Right atrium auricular region (tissue), 2 donors: ENCODE data around the gene TBC1D8B. TPM values are rescaled to one million over a fixed set of nuclear protein-coding genes. Genes with fewer than 3 reads are reported as not detected.

ENCODE experiments used
- DNase-seq: peaks from one replicate; pipeline ENCODE4 v3.0.0-alpha.2; 2019; ENCODE audit warnings: low spot score
- H3K27ac ChIP-seq, 2 donors: fragments of 200-600 bp; sonication (generic); 1 replicate in 1 of 2; 2 replicates in 1 of 2; pipeline ENCODE4 v1.5.1; 2016 to 2019
- H3K27me3 ChIP-seq, 2 donors: fragments of 200-600 bp; sonication (generic); one replicate each; pipeline versions ENCODE4 v1.5.1 to v1.6.0; 2017 to 2019
- H3K36me3 ChIP-seq: fragments of 200-600 bp; sonication (generic); one replicate; pipeline ENCODE4 v1.5.1; 2016
- H3K4me1 ChIP-seq, 2 donors: fragments of 200-600 bp; sonication (generic); one replicate each; pipeline versions ENCODE4 v1.5.1 to v1.6.0; 2017 to 2019
- H3K4me3 ChIP-seq, 2 donors: fragments of 200-600 bp; sonication (generic); 1 replicate in 1 of 2; 2 replicates in 1 of 2; pipeline ENCODE4 v1.5.1; 2017 to 2019; ENCODE audit warnings: mild to moderate bottlenecking in 1 of 2, moderate library complexity in 1 of 2
- H3K9me3 ChIP-seq, 2 donors: fragments of 200-600 bp; sonication (generic); one replicate each; pipeline ENCODE4 v1.5.1; 2019
- total RNA-seq, 2 donors: library from RNA; depleted of rRNA; stranded (reverse); fragments of >200 nt; gene quantifications; one replicate each; pipeline ENCODE4 v1.1.0, GENCODE V29; 2016
- TF ChIP-seq, protein P1 (sequence below), 2 donors: fragments of 200-600 bp; sonication (generic); IDR thresholded peaks; one replicate each; pipeline ENCODE4 v1.5.1; 2019; ENCODE audit warnings: antibody characterized with exemption in 2 of 2

TBC1D8B gene
- total RNA-seq, 2 donors from 2014 or later, result 3.6 to 4.6 TPM

GRCh38 chrX:106905064-106905708, 102.7 kb downstream of the TBC1D8B start:
- no peaks in the 10 kb centered on the region for H3K36me3 ChIP-seq
- DNase-seq, result no peak
- TF ChIP-seq, protein P1, sequence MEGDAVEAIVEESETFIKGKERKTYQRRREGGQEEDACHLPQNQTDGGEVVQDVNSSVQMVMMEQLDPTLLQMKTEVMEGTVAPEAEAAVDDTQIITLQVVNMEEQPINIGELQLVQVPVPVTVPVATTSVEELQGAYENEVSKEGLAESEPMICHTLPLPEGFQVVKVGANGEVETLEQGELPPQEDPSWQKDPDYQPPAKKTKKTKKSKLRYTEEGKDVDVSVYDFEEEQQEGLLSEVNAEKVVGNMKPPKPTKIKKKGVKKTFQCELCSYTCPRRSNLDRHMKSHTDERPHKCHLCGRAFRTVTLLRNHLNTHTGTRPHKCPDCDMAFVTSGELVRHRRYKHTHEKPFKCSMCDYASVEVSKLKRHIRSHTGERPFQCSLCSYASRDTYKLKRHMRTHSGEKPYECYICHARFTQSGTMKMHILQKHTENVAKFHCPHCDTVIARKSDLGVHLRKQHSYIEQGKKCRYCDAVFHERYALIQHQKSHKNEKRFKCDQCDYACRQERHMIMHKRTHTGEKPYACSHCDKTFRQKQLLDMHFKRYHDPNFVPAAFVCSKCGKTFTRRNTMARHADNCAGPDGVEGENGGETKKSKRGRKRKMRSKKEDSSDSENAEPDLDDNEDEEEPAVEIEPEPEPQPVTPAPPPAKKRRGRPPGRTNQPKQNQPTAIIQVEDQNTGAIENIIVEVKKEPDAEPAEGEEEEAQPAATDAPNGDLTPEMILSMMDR (IDR thresholded peaks at IDR 0.05), result no peak
- no peak overlapping the region for H3K4me3 ChIP-seq
- H3K27ac ChIP-seq, result no peak overlapping the region
- no peaks in the 10 kb centered on the region for H3K9me3 ChIP-seq
- no peaks in the 10 kb centered on the region for H3K4me1 ChIP-seq
- no peaks in the 10 kb centered on the region for H3K27me3 ChIP-seq

DNA sequence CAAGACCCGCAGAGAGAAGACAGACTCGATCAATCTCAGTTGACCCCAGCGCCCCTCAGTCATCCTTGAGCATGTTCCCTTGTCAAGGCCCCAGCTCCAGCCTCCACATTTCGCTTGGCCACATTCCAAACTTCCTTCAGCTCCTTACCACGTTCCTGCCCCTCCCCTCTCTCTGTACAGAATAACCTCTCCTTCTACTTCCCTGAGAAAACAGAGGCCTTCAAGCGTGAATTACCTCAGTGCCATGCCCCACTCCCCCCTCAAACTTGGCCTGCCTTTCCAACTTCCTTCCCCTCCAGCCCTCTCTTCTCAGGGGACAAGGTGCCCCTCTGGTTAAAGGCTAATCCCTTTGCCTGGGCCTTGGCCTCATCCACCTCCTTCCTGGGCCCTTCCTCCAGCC, 103.9 kb downstream of the TBC1D8B start:
- no peaks in the 10 kb centered on the region for H3K27me3 ChIP-seq
- no peaks in the 10 kb centered on the region for H3K9me3 ChIP-seq
- H3K4me3 ChIP-seq, result no peak overlapping the region
- no peaks in the 10 kb centered on the region for H3K36me3 ChIP-seq
- H3K4me1 ChIP-seq, result no peaks in the 10 kb centered on the region
- DNase-seq, result no peak
- H3K27ac ChIP-seq, result no peak overlapping the region
- TF ChIP-seq, protein P1 (IDR thresholded peaks at IDR 0.05), result no peak

DNA sequence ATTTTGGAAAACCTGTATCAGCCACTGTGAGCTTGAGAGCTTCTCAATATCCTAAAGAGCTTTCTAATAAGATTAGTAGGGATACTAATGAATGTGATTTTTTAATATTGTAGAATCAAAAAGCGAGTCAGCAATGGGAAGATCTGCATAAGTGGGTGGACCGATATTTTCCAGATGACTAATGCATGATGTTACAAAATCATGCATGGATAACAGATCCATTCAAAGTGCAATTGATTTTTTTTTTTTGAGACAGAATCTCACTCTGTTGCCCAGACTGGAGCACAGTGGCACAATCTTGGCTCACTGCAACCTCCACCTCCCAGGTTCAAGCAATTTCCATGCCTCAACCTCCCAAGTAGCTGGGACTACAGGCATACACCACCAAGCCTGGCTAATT, 110.4 kb downstream of the TBC1D8B start:
- Histone ChIP-seq H3K4me1 (no peaks in the 10 kb centered on the region), H3K27ac (no peak overlapping the region), H3K4me3 (no peak overlapping the region), H3K27me3 (no peaks in the 10 kb centered on the region), H3K9me3 (no peaks in the 10 kb centered on the region), H3K36me3 (no peaks in the 10 kb centered on the region)
- DNase-seq, result no peak
- TF ChIP-seq, protein P1 (IDR thresholded peaks at IDR 0.05), result no peak

GRCh38 chrX:106917830-106918500, 115.5 kb downstream of the TBC1D8B start:
- Histone ChIP-seq H3K27ac (no peak overlapping the region), H3K27me3 (no peaks in the 10 kb centered on the region)

DNA sequence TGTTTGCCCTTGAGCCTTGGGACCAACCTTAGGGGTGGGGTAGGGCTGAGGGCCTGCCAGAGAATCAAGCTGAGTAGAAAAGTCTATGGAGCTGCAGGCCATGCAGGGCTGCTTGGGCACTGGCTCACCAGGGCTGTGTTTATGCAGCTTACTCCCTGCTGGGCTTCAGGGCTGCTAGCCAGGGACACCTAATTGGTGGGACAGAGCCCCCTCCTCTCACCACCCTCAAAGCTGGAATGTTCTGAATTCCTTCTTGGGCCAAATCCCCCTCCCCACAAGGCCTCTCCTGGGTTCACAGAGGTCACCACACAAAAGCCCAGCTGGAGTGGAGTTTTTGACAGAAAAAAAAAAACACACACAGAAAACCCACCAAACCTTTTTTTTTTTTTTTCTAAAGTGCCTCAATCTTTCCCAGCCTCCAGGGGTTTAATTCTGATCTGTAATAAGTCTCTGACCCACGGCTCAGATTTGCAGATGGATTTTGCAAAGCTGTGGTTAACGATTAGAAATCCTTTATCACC, 117.5 kb downstream of the TBC1D8B start, which contains the start of gene CLDN2:
Gene CLDN2, plus strand, starts transcription at position 471 of the 521 bp plus-strand sequence. CDS start 7,827 bp downstream, outside the sequence.
- no peak within 1 kb of the TSS for H3K4me3 ChIP-seq
- no peaks in the 10 kb centered on the region for H3K4me1 ChIP-seq
- H3K27ac ChIP-seq, result no peak within 1 kb of the TSS
- TF ChIP-seq, protein P1 (IDR thresholded peaks at IDR 0.05), result no peak
- no peaks in the 10 kb centered on the region for H3K27me3 ChIP-seq
- DNase-seq, result no peak
- H3K36me3 ChIP-seq, result no peaks in the 10 kb centered on the region
- H3K9me3 ChIP-seq, result no peaks in the 10 kb centered on the region

More at GRCh38 chrX:106917830-106918500, 115.5 kb downstream of the TBC1D8B start:
- no peak overlapping the region for H3K4me3 ChIP-seq
- no peaks in the 10 kb centered on the region for H3K36me3 ChIP-seq
- DNase-seq, result no peak
- no peaks in the 10 kb centered on the region for H3K4me1 ChIP-seq
- TF ChIP-seq, protein P1 (IDR thresholded peaks at IDR 0.05), result no peak
- no peaks in the 10 kb centered on the region for H3K9me3 ChIP-seq
